Measurements from ENCODE around the gene DACT3.

The DACT3 gene

GRCh38 chr19:46689358-46689757 lies 28.4 kb upstream of the DACT3 start:
- Mint-ChIP-seq H3K4me1 (ENCODE audit: low read depth) (no peaks in the 10 kb centered on the region), H3K27ac (no peak overlapping the region), H3K4me3 (no peak overlapping the region)

GRCh38 chr19:46687438-46688145 lies 26.6 kb upstream of the DACT3 start:
- Mint-ChIP-seq H3K4me3 (no peak overlapping the region), H3K27ac (peak overlapping the region; percentile 44), H3K36me3 (ENCODE audit: low read depth) (peaks cover 87% of the 10 kb centered on the region), H3K9me3 (no peaks in the 10 kb centered on the region), H3K27me3 (no peaks in the 10 kb centered on the region), H3K4me1 (ENCODE audit: low read depth) (no peaks in the 10 kb centered on the region)
- no peak for DNase-seq

More at GRCh38 chr19:46689358-46689757, 28.4 kb upstream of the DACT3 start:
- DNase-seq: no peak
- H3K9me3 Mint-ChIP-seq: no peaks in the 10 kb centered on the region
- no peaks in the 10 kb centered on the region for H3K27me3 Mint-ChIP-seq
- H3K36me3 Mint-ChIP-seq (ENCODE audit: low read depth): peaks cover 92% of the 10 kb centered on the region

GRCh38 chr19:46685189-46685588 lies 24.2 kb upstream of the DACT3 start:
- DNase-seq: no peak
- H3K36me3 Mint-ChIP-seq (ENCODE audit: low read depth): peaks cover 82% of the 10 kb centered on the region
- peak overlapping the region; percentile 2 for H3K27ac Mint-ChIP-seq
- no peak overlapping the region for H3K4me3 Mint-ChIP-seq
- no peaks in the 10 kb centered on the region for H3K4me1 Mint-ChIP-seq (ENCODE audit: low read depth)
- H3K9me3 Mint-ChIP-seq: no peaks in the 10 kb centered on the region
- H3K27me3 Mint-ChIP-seq: no peaks in the 10 kb centered on the region

GRCh38 chr19:46678110-46678732 lies 17.2 kb upstream of the DACT3 start:
- Mint-ChIP-seq H3K36me3 (ENCODE audit: low read depth) (peaks cover 86% of the 10 kb centered on the region), H3K4me1 (ENCODE audit: low read depth) (peaks cover 7% of the 10 kb centered on the region), H3K27ac (peak overlapping the region; percentile 81), H3K4me3 (no peak overlapping the region), H3K9me3 (no peaks in the 10 kb centered on the region), H3K27me3 (no peaks in the 10 kb centered on the region)
- DNase-seq: peak; percentile 75

- DNase-seq: no peak
- H3K9me3 Mint-ChIP-seq: peaks cover 2% of the 10 kb centered on the region
- no peak overlapping the region for H3K4me3 Mint-ChIP-seq
- H3K27me3 Mint-ChIP-seq: no peaks in the 10 kb centered on the region
- no peak overlapping the region for H3K27ac Mint-ChIP-seq
- peaks cover 72% of the 10 kb centered on the region for H3K36me3 Mint-ChIP-seq (ENCODE audit: low read depth)
- peaks cover 7% of the 10 kb centered on the region for H3K4me1 Mint-ChIP-seq (ENCODE audit: low read depth)
These were observed 13.6 kb upstream of the DACT3 start for GRCh38 chr19:46674416-46675178.

GRCh38 chr19:46670813-46671212 lies 9.8 kb upstream of the DACT3 start:
- DNase-seq: no peak

GRCh38 chr19:46668662-46669061 lies 7.7 kb upstream of the DACT3 start:
- Mint-ChIP-seq H3K4me1 (ENCODE audit: low read depth) (no peaks in the 10 kb centered on the region), H3K27me3 (no peaks in the 10 kb centered on the region), H3K36me3 (ENCODE audit: low read depth) (peaks cover 19% of the 10 kb centered on the region), H3K4me3 (no peak overlapping the region), H3K27ac (no peak overlapping the region), H3K9me3 (peaks cover 2% of the 10 kb centered on the region)
- DNase-seq: no peak

More at GRCh38 chr19:46670813-46671212, 9.8 kb upstream of the DACT3 start:
- H3K27me3 Mint-ChIP-seq: no peaks in the 10 kb centered on the region
- peak overlapping the region; percentile 33 for H3K27ac Mint-ChIP-seq
- H3K4me3 Mint-ChIP-seq: no peak overlapping the region
- peaks cover 38% of the 10 kb centered on the region for H3K36me3 Mint-ChIP-seq (ENCODE audit: low read depth)
- H3K9me3 Mint-ChIP-seq: peaks cover 2% of the 10 kb centered on the region
- H3K4me1 Mint-ChIP-seq (ENCODE audit: low read depth): no peaks in the 10 kb centered on the region

GRCh38 chr19:46665072-46665471 lies 4.1 kb upstream of the DACT3 start:
- no peaks in the 10 kb centered on the region for H3K36me3 Mint-ChIP-seq (ENCODE audit: low read depth)
- peaks cover 15% of the 10 kb centered on the region for H3K4me1 Mint-ChIP-seq (ENCODE audit: low read depth)
- no peak overlapping the region for H3K4me3 Mint-ChIP-seq
- no peaks in the 10 kb centered on the region for H3K9me3 Mint-ChIP-seq
- DNase-seq: no peak
- no peak overlapping the region for H3K27ac Mint-ChIP-seq
- peaks cover 3% of the 10 kb centered on the region for H3K27me3 Mint-ChIP-seq

GRCh38 chr19:46661735-46662592 lies 982 bp upstream of the DACT3 start:
- Mint-ChIP-seq H3K36me3 (ENCODE audit: low read depth) (no peaks in the 10 kb centered on the region), H3K27ac (peak overlapping the region; percentile 83), H3K9me3 (no peaks in the 10 kb centered on the region), H3K4me3 (peak overlapping the region; percentile 73), H3K4me1 (ENCODE audit: low read depth) (peaks cover 22% of the 10 kb centered on the region), H3K27me3 (peaks cover 22% of the 10 kb centered on the region)
- DNase-seq: peak; percentile 77

GRCh38 chr19:46660551-46661019 lies 397 bp downstream of the DACT3 start:
- no peaks in the 10 kb centered on the region for H3K9me3 Mint-ChIP-seq
- no peaks in the 10 kb centered on the region for H3K36me3 Mint-ChIP-seq (ENCODE audit: low read depth)
- DNase-seq: no peak
- peak overlapping the region; percentile 73 for H3K4me3 Mint-ChIP-seq
- peaks cover 27% of the 10 kb centered on the region for H3K4me1 Mint-ChIP-seq (ENCODE audit: low read depth)
- peaks cover 23% of the 10 kb centered on the region for H3K27me3 Mint-ChIP-seq
- H3K27ac Mint-ChIP-seq: no peak overlapping the region

GRCh38 chr19:46660008-46660517 lies 919 bp downstream of the DACT3 start:
- no peaks in the 10 kb centered on the region for H3K36me3 Mint-ChIP-seq (ENCODE audit: low read depth)
- H3K4me1 Mint-ChIP-seq (ENCODE audit: low read depth): peaks cover 27% of the 10 kb centered on the region
- no peaks in the 10 kb centered on the region for H3K9me3 Mint-ChIP-seq
- peaks cover 26% of the 10 kb centered on the region for H3K27me3 Mint-ChIP-seq
- peak; percentile 39 for DNase-seq
- H3K4me3 Mint-ChIP-seq: peak overlapping the region; percentile 71
- no peak overlapping the region for H3K27ac Mint-ChIP-seq

GRCh38 chr19:46659151-46660007 lies 1.6 kb downstream of the DACT3 start:
- H3K9me3 Mint-ChIP-seq: no peaks in the 10 kb centered on the region
- peak overlapping the region; percentile 71 for H3K4me3 Mint-ChIP-seq
- peaks cover 27% of the 10 kb centered on the region for H3K4me1 Mint-ChIP-seq (ENCODE audit: low read depth)
- H3K27ac Mint-ChIP-seq: no peak overlapping the region
- no peak for DNase-seq
- H3K27me3 Mint-ChIP-seq: peaks cover 31% of the 10 kb centered on the region
- no peaks in the 10 kb centered on the region for H3K36me3 Mint-ChIP-seq (ENCODE audit: low read depth)

- H3K4me1 Mint-ChIP-seq (ENCODE audit: low read depth): peaks cover 18% of the 10 kb centered on the region
- no peak overlapping the region for H3K4me3 Mint-ChIP-seq
- H3K27ac Mint-ChIP-seq: no peak overlapping the region
- H3K36me3 Mint-ChIP-seq (ENCODE audit: low read depth): no peaks in the 10 kb centered on the region
- H3K27me3 Mint-ChIP-seq: peaks cover 53% of the 10 kb centered on the region
- DNase-seq: no peak
- H3K9me3 Mint-ChIP-seq: no peaks in the 10 kb centered on the region
These were observed 4.4 kb downstream of the DACT3 start for GRCh38 chr19:46656541-46656940.
